SK-N-SH treated with all-trans-retinoic acid at 6 μM for 48 hours (cell line): Measurements from ENCODE around the gene SDR39U1.

ENCODE experiments used
- CREB5 ChIP-seq: fragments of 250-450 bp; sonication (Bioruptor Pico); IDR thresholded peaks from 2 replicates; pipeline ENCODE4 v1.5.1; 2020; ENCODE audit warnings: low read depth, mild to moderate bottlenecking, moderate library complexity
- ESRRG ChIP-seq: fragments of 250-450 bp; sonication (Bioruptor Pico); IDR thresholded peaks from 2 replicates; pipeline ENCODE4 v1.6.1; 2021; ENCODE audit warnings: mild to moderate bottlenecking
- PATZ1 ChIP-seq: fragments of 250-450 bp; sonication (Bioruptor Pico); IDR thresholded peaks from 2 replicates; pipeline ENCODE4 v1.8.0; 2020; ENCODE audit warnings: mild to moderate bottlenecking, moderate library complexity, borderline replicate concordance
- TCF4 ChIP-seq: fragments of 250-450 bp; sonication (Bioruptor Pico); IDR thresholded peaks from 2 replicates; pipeline ENCODE4 v1.8.0; 2021; ENCODE audit warnings: mild to moderate bottlenecking, moderate library complexity, borderline replicate concordance
- TSHZ2 ChIP-seq: fragments of 250-450 bp; sonication (Bioruptor Pico); IDR thresholded peaks from 2 replicates; pipeline ENCODE4 v1.5.0; 2020; ENCODE audit warnings: mild to moderate bottlenecking, moderate library complexity
- ZFP3 ChIP-seq: fragments of 250-450 bp; sonication (Bioruptor Pico); IDR thresholded peaks from 2 replicates; pipeline ENCODE4 v1.5.0; 2020; ENCODE audit warnings: mild to moderate bottlenecking, moderate library complexity
- ZFP30 ChIP-seq: fragments of 450-650 bp; formaldehyde crosslinking; IDR thresholded peaks from 2 replicates; pipeline ENCODE4 v1.5.0; 2022; ENCODE audit warnings: mild to moderate bottlenecking, moderate library complexity
- ZNF8 ChIP-seq: fragments of 450-650 bp; formaldehyde crosslinking; IDR thresholded peaks from 2 replicates; pipeline ENCODE4 v1.5.0; 2020; ENCODE audit warnings: mild to moderate bottlenecking, moderate library complexity

- TF ChIP-seq ZNF8 (CRISPR knock-in tag), result no peak
- no peak for TF ChIP-seq TSHZ2 (CRISPR knock-in tag)
- no peak for TF ChIP-seq PATZ1 (CRISPR knock-in tag)
- no peak for TF ChIP-seq ESRRG
- TF ChIP-seq ZFP3 (CRISPR knock-in tag), result no peak
- TF ChIP-seq TCF4, result no peak
- TF ChIP-seq ZFP30 (CRISPR knock-in tag), result no peak
- TF ChIP-seq CREB5 (CRISPR knock-in tag), result no peak
Measured at GRCh38 chr14:24475261-24475660, 32.7 kb upstream of the SDR39U1 start.
